GM18498 (cell line): ENCODE results near the gene FMNL2.
"Not testable (repeated sequence)": the region's sequence is repeated elsewhere in the genome, so short reads cannot be mapped to it uniquely, and the experiment has no call there.

Source experiments
- ATAC-seq: cut with Tn5 transposase; IDR thresholded peaks from one replicate; pipeline ENCODE4 v1.9.1; 2021; ENCODE audit warnings: mild to moderate bottlenecking, moderate library complexity; ENCODE audit not compliant: unreplicated experiment

FMNL2 gene

DNA sequence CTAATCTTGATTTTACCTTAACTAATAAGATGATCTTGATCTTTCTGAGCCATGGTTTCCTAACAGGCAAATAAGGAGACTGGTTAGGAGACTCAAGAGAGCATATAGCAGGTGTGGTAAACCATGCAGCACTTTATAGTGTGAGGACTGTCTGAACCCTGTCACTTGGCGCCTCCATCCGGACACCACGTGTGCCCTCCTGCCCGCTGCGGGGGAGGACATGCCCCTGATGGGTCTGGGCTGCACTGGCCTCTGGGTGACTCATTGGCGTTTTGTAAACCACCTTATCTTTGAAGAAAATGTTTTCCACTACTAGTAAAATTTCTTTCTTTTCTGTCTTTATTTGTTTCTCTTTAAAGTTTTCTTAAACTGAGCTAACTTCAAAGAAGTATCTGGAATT is 131.1 kb downstream of the FMNL2 start:
- no peak for ATAC-seq

DNA sequence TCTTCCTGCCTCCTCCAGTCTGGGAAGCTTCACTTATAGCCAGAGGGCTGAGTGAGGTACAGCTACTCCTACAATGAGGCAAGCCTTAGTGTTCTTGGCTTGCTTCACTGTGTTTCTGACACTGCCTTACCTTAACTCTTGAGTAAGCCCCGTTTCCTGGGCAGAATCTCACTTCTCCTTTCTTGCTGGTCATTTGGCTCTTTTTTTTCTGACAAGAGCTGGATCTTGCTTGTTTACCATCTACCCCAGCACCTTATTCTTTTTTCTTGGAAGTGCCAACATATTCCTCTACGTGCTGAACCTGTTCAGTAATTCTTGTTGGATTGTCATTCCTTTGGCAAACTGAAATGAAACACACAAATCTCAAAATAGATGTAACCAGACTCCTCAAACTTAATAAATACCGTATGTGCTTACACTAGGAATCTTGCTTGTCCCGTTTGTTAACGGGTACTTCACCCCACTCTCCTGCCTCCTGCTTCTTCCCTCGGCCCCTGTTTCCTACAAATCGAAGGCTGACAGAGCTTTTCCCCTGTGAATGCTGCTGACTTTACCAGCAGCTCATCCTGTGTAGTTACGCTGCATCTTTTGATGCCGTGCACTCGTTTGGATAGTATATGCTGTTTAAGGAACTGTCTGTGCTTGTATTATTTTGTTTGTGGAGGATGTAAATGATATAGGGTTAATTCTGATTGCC is 132.2 kb downstream of the FMNL2 start:
- ATAC-seq: peak; percentile 97

DNA sequence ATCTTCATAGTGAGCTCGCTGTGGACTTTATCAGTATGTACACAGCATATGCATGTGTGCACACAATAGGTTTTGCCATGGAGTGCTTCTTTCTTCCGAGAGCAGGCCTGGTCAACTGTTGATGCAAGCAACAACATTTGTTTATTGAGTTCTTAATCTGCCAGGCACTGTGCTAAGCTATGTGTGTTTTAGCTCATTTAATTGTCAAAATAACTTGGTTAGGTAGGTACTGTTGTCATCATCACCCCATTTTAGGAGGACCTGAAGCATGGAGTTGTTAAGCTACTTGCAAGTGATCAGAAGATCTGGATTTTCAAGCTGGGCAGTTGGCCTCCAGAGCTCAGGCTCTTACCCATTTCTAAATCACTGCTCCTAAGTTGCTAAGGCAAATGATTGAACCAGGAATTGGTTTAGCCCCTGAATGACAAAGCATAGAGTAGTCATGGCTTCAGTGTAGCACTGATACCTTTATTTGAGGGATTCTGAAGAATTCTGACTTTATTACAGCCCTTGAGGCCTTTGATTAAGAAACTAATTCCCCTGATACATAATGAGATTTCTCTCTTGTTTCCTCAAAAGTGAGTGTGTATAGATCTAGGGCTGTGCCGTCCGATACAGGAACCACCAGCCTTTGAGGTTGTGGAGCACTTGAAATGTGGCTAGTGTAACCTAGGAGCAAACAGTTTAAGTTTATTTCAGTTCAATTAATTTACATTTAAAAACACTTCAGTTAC is 132.9 kb downstream of the FMNL2 start:
- ATAC-seq: no peak

DNA sequence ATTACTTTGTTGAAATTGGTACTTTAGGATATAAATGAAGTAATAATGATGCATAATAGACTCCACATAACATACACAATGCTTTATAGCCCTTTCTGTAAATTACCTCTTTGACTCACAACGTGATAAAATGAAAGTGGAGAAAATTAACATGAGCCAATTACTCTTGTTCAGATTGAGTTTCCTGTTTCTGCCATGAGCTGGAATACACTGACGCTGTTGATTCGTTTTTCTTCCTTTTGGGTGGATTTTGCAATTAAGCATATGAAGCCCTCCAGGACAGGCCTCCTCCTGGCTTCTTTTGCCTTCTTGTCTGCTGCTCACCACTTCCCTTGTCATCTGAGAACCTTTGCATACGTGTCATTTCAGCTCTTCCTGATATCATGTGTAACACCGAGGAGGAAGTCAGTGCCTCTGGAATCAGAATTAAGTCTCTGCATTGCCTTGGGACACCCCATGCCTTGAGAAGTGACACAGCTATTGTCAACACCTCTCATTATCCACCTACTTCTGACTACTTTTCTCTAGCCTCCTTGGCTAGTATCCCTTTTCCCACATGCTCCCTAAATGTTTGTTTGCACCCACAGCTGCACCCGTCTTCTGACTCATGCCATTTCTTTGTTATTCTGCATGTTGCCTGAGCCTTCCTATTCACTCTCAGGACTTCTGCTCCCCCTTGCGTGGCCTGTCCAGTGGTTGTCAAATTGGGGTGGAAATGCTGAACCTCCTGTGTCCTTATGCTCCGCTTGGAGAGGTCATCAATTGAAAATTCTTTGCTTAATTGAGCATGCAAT is 134.1 kb downstream of the FMNL2 start:
- ATAC-seq: no peak

DNA sequence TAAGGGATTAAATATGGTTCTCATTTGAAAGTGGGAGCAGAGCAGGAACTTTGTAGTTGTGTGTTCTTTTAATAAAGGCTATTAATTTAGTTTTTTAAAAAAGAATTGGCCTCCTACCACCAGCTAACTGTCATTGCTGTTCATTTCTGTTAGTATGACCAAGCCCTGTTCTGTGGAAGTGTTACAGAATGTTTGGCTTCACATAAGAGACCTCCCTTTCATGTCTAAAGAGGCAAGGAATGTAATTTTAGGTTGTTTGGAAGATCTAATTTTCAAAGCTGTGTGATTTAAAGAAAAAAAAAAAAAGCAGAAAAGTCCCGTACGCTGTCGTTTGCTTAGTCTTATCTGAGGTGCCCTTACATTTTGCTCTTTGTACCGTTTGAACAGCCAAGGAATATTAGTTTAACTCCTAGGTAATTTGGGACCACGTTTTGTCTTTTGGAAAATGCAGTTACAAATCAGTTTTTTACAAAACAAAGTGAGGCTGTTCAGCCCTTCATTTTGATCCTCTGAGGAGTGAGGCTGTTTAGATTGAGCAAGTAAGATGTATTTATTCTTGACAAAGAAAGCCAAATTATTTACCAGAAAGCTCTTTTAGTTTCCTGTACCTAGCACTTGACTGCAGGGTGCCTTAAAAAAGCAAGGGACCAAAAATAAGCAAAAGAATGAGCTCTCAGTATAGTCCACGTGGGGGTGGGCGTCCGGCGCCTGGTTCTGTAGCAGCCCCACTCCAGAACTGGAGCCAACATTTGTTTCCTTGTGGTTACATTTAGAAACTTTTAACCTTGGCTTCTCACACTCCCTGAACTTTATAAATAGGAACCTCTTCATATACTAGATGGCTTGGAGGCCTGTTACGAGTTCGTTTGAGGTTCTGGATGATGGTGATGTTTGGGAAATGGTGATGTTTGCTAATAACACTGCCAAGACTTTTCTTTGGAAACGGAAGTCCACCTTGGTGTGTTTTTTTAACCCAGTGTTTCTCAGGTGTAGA is 136.2 kb downstream of the FMNL2 start:
- ATAC-seq: no peak

DNA sequence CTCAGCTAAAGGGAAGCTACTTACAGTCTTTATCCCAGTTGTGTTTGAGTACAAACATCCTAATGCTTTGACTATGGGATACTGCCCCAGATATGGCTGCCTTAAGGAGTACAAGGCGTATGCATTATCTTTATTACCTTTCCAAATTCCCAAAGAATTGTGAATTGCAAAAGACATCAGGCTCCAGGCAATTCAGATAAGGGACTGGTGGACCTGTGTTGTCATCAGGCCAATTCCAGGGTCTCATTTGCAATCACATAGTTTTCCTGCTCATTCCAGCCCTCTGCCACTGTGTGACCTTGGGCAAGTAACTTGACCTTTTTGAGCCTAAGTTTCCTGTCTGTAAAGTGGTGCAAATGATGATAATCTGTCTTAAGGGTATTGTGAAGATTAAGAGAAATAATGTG is 137.5 kb downstream of the FMNL2 start:
- ATAC-seq: no peak

DNA sequence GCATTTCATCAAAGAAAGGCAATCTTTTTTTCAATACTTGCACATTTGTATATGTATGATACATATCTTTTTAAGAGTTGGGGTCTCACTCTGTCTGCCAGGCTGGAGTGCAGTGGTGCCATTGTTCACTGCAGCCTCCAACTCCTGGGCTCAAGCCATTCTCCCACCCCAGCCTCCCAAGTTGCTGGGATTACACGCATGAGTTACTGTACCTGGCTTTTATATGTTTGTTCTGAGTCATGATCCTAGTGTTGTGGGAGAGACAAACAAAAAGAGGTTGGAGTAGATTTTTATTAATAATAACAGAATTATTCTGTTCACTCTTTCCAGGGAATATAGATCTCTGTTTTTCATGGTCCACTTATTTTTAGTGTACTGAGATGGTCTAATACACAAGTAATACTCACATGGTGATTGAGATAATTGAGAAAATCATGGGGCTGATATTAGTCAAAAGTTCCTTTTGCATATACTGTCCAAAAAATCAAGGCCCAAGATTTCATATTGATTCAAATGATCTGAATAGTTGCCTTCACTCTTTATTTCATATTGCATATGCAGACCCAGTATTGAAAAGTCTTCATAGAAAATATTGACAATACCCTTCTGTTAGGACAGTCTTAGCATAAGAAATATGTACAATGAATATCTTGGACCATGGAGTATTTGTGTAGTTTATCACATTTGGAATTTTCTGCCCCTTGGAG is 138.3 kb downstream of the FMNL2 start:
- ATAC-seq: no peak

DNA sequence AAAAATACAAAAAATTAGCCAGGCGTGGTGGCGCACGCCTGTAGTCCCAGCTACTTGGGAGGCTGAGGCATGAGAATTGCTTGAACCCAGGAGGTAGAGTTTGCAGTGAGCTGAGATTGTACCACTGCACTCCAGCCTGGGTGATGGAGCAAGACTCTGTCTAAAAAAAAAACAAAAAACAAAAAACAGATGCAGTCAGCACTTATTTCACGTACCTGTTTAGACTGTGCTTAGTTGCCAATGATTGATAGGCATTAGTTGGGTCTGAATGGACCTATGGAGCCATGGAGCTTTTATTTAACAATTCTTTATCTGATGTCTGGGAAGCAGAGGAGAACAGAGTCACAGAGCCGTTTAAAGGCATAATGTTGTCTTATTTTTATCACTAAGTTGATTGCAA is 139.5 kb downstream of the FMNL2 start:
- not testable (repeated sequence) for ATAC-seq

DNA sequence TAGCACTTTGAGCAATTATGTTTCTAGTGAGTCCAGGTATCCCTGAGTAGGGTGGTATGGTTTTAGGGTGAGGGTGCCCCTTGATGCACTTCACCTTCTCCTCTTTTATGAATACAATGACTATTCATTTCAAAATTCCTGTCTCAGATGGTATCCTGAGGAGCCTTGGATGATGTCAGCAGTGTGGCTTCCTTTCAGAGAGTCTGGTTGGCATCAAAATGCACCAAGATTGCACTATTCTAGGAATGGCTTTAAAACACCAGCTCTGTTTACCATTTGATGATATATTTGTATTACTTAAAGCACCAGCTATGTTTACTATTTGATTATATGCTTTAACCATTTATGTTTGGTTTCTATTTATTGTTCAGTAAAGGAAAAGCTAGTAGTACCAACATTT is 141.0 kb downstream of the FMNL2 start:
- ATAC-seq: no peak

DNA sequence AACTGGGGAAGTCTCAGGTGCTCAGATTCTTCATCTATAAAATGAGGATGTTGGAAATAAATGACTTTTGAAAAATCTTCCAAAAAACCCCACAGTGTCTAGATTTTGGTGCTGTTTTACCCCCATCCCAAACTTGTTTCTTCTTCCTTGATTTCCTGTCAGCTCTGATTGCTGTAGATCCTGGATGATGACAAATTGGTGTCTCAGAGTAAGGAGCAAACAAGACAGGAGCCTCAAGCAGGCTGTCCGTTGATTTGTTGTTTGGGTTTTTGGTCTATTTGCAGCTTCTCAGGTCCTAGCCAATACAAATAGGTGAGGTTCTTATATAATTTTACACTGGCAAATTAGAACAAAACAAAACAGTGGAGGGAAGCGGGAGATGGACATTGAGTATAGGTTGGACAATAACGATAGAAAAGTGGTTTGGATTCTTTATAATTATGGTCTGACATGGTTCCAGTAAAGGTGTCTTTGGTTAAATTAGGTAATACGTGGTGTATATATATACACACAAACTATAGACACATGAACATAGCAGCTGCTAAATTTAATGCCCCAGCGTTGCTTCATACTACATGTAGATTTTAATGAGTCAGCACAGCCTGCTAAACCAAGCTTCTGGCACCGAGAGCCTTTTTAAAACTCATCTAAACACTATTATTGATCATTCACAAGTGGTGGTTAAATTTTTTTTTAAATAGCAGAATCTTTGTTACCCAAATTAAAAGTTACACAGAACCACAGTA is 142.5 kb downstream of the FMNL2 start:
- no peak for ATAC-seq

DNA sequence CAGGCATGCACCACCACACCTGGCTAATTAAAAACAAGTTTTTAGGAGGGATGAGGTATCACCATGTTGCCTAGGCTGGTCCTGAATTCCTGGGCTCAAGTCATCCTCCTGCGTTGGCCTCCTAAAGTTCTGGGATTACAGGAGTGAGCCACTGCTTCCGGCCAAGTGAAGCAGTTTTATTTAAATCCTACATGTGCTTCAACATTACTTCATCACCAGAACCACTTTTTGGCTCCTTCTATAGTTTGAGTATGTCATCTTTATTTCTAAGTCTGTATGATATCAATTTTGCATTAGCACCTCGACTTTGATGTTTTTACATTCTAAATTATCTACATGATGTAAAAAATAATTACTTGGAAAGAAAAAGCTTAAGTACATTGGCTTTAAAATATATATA is 144.3 kb downstream of the FMNL2 start:
- ATAC-seq: no peak

DNA sequence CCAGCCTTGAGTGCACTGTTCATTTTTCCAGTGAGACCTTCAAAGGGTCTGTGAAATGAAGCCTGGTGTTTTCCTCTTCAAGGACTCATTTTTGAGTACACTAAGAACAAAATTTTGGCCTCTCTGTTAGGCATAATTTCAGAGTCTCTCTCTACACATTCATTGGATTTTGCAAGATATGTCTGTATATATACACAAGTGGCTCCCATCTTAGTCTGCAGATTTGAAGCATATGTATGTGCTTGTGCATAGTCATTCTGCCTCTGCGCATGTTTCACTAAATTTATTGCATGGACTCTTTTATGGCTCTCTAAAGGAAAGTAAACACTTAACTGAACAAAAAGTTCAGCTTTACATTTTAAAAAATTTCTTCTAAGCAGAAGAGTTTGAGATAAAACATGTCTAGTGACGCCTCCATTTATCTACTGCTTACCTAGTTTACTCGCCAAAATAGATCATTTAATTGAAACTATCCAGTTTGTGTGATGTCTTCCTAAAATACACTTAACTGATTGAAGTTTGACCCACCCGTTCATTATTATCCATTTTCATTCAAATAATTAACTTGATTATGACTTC is 145.9 kb downstream of the FMNL2 start:
- no peak for ATAC-seq

DNA sequence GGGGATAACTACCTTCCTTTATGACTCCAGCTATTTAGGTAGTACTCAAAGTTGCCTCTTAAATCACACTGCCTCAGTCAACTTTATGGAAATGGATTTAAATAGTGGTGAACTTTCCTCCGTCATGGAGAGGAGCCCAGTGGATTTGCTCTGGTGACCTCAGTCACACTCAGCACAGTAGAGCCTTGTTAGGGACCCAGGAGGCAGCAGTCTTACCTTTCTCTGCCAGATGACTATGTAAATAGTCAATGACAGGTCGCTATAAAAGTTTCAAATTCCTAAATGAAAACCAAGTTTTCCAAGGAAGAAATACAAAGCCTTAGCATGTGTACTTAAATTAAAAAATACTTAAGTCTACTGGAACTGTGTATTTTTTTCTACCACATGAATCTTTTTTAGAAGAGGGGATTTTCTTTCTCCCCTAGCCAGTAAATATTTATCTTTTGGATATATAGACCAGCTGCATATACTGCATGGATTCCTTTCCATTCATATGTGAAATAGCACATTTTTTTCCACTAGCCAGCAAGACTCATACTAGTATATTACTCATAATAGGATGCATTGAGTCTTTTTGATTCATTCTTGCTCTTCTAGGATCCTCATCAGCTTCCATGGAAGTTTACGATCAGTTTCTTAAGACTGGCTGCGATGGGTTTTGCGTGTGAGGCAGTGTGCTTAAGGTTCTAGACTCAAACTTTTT is 147.1 kb downstream of the FMNL2 start:
- no peak for ATAC-seq

DNA sequence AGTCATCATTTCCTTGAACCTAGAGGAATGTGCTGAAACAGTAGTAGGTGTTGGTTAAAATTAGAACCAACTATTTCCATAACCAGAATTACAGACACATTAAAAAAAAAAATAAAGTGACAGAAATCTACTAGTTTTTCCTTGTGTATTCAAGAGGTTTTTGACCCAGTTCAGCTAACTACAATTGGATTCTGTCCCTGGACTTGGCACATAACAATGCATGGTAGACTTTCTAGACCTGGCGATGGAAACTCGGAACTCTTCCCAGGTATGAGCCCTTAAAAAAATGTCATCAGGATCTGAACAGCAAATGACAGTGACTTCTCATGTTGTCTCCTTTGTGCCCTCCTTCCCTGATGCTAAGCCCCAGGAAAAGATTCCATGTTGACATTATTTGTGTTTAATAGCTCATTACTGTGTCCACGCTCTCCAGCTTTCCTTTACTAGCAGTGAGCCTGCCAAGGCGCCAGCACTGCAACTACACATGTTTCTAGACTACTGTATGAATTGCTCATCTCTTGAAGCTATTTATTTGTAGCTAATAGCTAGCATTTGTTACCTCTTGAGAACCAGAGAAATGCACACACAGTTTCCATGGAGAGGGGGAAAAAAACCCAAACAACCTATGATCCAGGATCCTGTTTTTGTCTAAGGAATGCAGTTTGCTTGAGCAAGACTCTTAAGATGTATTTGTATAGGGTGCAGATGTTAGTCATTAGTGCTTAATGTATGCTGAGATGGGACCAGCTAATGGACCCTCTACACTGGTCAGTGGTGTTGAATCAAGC is 148.5 kb downstream of the FMNL2 start:
- no peak for ATAC-seq

DNA sequence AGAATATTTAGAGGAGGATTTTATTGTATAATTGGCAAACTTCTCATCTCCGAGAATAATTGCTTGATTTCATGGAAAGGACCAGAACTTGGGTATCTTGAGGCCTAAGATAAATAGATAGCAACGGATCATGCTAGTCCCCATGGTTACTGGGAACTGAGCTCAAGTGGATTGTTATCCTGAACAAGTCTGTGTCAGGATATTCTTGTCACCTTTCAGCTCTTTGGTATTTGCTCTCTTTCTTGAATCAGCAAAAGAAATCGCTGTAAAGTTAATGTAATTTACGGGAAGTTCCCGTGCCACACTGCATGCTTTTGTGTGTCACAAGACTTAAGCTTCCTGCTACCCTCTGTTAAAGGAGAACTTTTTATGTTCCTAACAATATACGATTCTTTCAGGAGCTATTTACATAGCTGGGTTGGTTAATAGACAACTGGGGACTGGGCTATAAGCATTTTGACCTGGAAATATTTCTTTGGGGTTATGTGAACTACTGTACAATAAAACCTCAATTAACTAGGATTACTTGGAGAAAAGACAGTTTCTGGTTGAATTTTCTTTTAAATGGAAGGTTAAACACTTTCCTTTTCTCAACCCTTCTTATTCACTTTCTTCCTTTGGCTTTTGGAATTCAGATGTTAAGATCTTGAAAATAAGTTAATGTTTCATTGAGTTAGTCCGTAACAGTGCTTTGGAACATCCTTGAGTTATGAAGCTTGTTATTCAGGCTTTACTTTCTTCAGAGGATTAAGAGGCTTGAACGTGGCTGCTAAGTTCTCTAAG is 151.2 kb downstream of the FMNL2 start:
- no peak for ATAC-seq

DNA sequence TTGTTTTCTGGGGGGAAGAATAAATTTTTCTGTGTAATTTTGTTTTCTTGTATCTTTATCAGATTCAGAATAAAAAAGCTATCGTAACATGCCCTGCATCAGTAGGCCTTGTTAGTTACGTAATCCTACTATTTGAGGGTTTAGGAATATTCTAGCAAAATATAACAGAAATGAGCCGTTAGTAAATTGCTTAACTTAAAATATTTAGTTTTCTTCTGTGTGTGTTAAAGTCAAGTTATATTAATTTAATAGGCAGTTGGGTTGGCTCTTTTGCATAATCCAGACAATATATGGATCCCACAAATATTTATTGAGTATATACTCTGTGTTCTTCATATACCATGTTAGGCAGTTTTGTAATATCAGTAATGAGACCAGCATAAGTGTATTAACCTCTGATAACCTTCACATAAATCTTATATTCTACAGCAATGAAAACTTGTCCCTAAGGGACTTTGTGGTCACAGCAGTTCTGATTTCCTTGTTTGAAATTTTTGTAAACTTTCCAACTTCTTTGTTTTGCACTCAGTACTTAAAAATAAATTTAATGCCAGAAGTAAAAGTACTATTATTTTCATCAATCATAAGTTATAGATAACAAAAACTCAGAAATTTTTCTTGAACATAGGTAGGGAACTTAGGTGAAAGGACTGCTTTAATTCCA is 151.9 kb downstream of the FMNL2 start:
- no peak for ATAC-seq
